Thyroid gland (tissue), 4 donors: Measurements from ENCODE around the gene ECD.

Experiments used
- CTCF ChIP-seq, 6 experiments: fragments of 200-600 bp in 3 of 6; fragments of 450-650 bp in 3 of 6; sonication (generic) in 3 of 6; IDR thresholded peaks; one replicate each; pipeline ENCODE4 v1.5.1; 2016 to 2019; ENCODE audit warnings: antibody characterized with exemption in 6 of 6, mild to moderate bottlenecking in 2 of 6, inconsistent platforms in 1 of 6, moderate library complexity in 1 of 6
- POLR2A ChIP-seq, 2 donors: fragments of 450-650 bp; IDR thresholded peaks; one replicate each; pipeline ENCODE4 v1.6.1; 2017; ENCODE audit warnings: antibody characterized with exemption in 2 of 2, mild to moderate bottlenecking in 2 of 2, moderate library complexity in 1 of 2

- TF ChIP-seq CTCF (IDR thresholded peaks at IDR 0.05) = no peak
- no peak for TF ChIP-seq POLR2A (IDR thresholded peaks at IDR 0.05)
These were observed 37.3 kb upstream of the ECD start for GRCh38 chr10:73205081-73205480.
